NCI-H69 (cell line): ENCODE results near the gene GPSM3.

Experiments used
- DNase-seq: peaks from one replicate; lab custom pipeline; 2025; lab: John Stamatoyannopoulos, UW

GPSM3 gene

DNA sequence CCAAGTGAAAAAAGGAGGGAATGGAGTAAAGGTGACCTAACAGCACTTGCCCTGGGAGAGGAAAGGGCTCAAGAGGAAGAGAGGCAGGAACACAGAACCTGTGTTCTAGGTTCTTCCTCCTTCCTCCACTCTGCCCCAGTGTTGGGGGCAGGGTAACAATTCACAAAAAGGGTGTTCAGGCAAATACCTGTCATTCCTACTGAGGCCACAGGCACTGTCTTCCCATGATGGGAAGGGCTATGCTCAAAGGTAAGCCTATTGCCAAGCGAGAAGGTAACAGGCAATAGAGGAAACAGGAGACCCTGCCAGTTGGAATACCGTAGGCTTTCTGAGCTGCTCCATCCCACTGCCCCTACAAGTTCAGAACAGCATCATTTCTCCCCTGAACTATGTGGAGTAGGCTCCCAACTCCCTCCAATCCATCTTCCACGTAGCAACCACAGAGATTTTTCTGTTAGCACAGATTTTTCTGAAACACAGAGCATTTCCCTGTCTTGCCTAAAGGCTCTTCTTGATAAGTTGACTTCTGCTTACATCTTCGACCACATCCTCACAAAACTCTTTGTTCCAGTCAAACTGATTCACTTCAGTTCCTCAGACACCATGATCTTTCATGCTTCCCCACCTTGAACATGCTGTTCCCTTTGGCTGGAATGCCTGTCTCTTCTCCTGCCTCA, 19.3 kb downstream of the GPSM3 start:
- DNase-seq: no peak

DNA sequence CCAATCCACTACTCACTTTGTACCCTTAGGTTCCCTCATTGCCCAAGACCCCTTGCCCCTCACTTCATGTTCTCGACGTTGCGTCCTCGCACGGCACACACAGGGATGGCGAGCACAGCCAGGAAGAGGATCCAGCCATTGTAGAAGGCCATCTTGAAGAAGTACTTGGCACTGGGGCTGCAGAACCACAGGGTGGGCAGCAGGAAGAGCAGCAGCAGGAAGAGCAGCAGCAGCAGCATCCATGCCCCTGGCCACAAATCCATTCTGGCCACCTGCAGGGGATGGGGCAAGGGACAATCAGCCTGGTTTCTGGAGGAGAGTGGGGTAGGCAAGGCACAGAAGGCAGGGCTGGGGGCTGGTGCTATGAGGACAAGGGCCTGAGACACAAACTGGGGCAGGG, 21.2 kb downstream of the GPSM3 start:
- no peak for DNase-seq

- no peak for DNase-seq
These were observed 22.1 kb downstream of the GPSM3 start for GRCh38 chr6:32170294-32170693.

DNA sequence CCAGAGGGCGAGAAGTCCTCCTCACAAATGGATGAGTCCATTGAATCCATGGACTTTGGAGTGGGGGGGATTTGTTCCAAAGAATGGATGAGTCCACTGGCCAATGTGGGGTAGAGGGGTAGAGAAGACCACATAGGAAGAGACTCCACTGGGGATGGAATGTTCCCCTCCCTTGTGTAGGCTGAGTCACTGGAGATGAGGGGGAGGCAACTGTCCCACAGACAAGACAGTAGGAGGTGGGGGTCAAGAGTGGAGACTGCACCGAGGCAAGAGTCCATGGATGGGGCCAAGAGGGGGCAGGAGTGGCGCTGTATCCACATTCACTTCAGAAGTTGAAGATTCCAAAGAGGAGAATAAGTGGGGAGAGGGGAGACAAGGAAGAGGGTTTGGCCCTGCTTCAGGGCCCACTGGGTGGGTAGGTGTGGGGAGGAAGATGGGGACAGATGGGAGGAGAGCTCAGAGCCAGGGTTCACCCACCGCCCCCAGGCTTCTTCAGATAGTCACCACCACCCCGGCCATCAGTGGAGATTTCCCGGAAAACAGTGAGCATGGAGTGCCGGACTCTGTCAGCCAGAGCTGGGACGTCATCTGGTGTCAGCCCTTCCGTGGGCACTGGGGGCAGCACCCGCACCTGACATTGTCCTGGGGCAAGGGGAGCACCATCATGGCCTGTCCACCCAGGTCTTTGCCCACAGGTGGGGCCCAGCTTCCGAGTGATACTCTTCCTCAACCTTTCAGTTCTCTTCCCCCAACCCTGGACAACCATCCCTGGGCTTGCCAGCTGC, 23.4 kb downstream of the GPSM3 start:
- no peak for DNase-seq

DNA sequence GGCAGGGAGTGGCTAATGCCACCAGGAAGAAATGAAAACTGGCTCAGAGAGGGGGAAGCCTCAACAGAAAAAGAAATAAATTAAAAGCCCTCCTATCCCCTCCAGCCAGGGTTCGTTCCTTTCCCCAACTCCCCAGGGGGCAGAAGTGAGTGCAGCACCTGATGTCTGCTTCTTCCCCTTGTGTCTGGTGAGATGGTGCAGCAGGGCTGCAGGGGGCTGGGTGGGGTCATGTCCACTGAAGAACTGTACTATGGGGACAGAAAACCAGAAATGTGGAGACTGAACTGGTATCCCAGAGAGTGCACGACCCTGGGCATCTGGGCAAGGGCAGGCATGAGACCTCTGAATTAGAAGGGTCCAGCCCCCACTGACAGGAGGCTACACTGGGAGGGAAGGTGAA, 24.1 kb downstream of the GPSM3 start:
- DNase-seq: no peak

GRCh38 chr6:32167761-32168262, 24.6 kb downstream of the GPSM3 start:
- no peak for DNase-seq

DNA sequence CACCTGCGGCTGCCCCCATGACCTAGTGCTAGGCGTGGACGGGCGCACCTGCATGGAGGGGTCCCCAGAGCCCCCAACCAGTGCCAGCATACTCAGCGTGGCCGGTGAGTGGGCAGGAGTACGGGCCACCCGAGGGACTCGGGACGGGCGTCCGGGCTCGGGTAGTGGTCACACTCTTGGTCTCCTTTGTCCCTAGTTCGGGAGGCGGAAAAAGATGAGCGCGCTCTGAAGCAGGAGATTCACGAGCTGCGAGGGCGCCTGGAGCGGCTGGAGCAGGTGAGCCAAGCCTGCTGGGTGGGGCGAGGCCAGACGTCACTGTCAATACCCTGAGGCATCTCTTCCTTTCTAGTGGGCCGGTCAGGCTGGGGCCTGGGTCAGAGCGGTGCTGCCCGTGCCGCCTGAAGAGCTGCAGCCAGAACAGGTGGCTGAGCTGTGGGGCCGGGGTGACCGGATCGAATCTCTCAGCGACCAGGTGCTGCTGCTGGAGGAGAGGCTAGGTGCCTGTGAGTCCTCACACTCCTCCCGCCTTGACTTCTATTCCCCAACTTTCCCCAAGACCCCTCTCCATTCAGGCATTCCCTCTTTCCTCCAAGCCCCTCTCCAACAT, 25.2 kb downstream of the GPSM3 start:
- DNase-seq: peak; percentile 14

DNA sequence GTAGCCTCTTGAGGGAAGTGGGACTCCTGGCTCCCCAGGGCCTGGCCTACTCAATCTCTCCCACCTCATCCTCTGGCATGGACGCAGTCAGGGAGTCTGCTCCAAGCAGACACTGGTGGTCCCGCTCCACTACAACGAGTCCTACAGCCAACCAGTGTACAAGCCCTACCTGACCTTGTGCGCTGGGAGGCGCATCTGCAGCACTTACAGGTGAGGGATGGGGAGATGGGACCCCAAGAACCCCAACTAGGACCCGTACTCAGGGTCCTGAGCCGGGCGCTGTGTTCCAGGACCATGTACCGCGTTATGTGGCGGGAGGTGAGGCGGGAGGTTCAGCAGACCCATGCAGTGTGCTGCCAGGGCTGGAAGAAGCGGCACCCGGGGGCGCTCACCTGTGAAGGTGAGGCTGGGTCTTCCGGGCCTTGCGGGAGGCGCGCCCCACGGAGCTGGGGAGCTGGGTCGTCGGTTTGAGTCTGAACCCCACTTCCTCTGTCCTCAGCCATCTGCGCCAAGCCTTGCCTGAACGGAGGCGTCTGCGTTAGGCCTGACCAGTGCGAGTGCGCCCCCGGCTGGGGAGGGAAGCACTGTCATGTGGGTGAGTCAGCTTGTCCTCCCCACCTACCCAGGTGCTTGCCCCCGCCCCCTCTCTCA, 25.9 kb downstream of the GPSM3 start:
- DNase-seq: no peak

GRCh38 chr6:32164295-32164694, 28.1 kb downstream of the GPSM3 start, which contains the start of gene EGFL8:
EGFL8 (plus strand) TSS chr6:32164595; CDS start chr6:32166166, 1,571 bp downstream.
- DNase-seq: no peak

- no peak for DNase-seq
These were observed 28.7 kb downstream of the GPSM3 start for GRCh38 chr6:32163559-32164258.

GRCh38 chr6:32158052-32158451, 34.4 kb downstream of the GPSM3 start:
- no peak for DNase-seq

GRCh38 chr6:32156891-32157290, 35.6 kb downstream of the GPSM3 start:
- no peak for DNase-seq

GRCh38 chr6:32154514-32155161, 37.8 kb downstream of the GPSM3 start:
- peak; percentile 93 for DNase-seq

GRCh38 chr6:32153564-32154513, 38.6 kb downstream of the GPSM3 start, which contains the start of gene PPT2:
PPT2 (plus strand) TSS chr6:32154141; CDS start chr6:32154595, 454 bp downstream.
- peak; percentile 96 for DNase-seq

DNA sequence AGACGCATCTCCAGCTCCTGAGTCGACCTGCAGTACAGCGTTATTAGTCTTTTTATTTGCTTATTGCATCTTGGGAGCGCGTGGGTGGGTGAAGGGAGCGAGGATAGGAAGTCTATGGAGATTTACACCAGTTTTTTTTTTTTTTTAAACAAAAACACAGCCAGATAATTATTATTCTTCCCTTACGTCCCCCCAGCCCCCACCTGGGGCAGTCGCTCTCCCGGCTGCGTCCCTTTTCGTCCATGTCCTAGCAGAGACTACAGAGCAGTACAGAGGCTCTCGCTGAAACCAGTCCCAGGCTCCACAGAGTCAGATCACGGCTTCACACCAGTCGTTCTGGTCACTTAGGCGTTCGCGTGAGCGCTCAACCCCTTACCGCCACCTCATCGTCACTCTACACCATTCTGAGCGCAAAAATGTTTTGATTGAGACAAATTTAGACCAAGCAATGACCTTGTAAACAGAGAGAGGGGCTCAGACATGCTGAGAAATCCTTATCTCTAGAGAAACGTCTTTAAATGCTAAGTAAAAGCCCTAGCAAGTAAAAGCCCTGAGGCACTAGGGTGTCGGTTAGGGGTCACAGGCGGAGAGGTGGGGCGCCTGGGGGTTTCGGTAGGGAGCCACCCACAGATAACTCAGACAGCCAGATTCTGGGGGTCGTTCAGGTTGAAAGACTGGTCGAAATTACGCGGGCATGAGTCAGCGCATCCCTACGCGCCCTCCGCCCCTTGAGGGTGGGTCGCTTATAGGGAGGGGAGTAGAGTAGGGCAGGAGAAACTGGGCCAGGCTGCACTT, 39.5 kb downstream of the GPSM3 start:
- DNase-seq: peak; percentile 68

DNA sequence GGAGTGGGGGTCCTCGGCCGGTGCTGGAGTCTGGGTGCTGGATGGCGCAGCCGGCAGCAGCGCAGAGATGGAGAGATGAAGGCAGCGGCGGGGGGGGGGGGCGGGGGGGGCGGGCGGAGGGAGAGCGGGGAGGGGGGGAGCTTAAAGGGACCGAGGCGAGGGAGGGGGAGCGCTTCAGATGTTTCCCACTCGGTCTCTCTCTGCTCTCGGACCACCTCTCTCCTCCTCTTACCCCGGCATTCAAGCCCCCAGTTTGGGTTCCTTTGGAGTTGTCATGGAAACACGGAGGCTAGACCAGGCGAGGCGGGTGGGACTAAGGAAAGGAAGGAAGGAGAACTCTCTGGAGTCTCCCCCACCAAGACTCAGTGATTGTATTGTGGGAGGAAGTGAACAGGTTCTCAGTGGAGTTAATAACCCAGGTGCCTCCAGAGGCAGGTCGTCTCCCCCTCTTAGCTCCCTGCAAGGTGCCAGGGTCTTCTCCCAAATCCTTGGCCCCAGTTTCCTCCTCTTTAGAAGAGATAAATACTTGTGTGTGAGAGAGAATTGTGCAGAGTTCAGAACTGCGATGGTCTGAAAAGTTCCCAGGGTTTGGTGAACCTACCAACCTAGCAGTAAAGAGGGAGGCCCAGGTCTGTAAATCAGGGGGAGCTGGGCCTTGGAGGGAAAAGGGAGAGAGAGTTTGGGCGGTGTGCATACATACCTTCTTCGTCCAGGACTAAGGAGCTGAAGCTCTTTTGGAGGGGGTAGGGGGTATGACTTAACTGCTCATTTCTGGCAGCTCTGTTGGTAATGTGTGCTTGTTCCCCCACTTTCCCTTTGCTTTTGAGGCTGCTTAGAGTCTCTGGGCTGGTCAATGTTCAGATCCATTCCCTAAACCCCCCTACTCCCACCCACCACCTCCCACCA, 40.3 kb downstream of the GPSM3 start, which contains the start of gene PRRT1:
TSS of gene PRRT1 (minus strand) at position 77 of the 906 bp plus-strand sequence. CDS start 112 bp downstream, outside the sequence.
- peak; percentile 42 for DNase-seq

DNA sequence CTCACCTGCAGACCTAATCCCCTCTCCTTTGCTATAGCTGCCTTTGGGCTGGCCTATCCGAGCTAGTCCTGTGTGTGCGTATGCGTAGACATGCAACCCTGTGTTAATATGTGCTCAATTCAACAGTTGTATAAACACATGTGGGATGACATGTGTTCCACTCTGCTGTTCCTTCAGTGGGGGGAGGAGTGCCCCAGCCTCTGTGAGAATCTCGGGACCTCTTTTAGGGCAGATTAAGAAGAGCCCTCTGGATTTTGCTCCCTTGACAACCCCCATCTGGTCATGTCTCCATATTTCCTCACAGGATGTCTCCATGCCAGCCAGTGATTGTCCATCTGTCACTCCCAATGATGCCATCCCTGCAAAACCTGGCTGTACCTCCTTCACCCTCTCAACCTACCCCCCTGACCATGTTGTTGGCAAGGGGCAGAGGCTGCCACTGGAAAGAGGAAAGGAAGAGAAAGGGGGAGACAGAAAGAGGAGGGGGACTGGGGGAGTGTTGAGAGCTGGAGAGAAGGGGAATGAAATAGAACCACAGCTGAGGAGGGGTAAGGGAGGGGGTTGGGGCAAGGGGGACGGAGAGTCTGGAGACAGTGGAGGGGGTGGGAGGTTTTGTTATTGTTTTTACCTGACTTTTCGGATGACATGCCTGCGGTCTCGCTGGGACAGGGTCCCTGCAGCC, 41.1 kb downstream of the GPSM3 start:
- peak; percentile 72 for DNase-seq
